Measurements from ENCODE around the gene LRRC46.
A peak's percentile ranks its signal among the peaks of the same experiment; 100 is the strongest.

Gene LRRC46

DNA sequence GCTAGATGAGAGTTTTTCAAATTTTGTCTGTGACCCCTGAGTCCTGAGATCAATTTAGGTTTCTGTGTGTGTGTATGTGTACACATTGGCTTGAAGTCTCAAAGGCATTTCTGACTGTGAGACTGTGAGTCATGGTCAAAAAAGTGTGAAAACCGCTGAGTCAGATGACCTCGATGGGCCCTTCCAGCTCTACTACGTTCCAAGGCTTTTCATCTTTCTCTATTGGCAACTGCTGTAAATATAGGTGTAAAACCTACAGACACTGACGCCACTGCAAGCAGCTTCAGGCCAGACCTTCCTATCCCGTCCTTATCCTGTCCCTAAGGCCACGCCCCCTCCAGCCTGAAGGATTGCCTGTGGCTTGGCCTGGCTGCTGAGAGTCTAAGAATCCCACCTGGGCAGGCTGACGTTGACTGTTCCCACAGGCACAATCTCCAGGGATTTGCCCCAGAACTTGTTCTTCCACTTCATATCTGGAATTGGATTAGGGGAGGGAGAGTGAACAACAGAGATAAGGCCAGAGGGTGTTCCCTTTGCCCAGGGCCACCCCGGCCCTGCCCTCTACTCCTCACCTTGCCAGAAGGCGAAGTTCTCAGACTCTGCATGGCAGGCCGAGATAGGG lies 21.2 kb upstream of the LRRC46 start:
- DNase-seq (ENCODE audit: low read depth), result no peak

DNA sequence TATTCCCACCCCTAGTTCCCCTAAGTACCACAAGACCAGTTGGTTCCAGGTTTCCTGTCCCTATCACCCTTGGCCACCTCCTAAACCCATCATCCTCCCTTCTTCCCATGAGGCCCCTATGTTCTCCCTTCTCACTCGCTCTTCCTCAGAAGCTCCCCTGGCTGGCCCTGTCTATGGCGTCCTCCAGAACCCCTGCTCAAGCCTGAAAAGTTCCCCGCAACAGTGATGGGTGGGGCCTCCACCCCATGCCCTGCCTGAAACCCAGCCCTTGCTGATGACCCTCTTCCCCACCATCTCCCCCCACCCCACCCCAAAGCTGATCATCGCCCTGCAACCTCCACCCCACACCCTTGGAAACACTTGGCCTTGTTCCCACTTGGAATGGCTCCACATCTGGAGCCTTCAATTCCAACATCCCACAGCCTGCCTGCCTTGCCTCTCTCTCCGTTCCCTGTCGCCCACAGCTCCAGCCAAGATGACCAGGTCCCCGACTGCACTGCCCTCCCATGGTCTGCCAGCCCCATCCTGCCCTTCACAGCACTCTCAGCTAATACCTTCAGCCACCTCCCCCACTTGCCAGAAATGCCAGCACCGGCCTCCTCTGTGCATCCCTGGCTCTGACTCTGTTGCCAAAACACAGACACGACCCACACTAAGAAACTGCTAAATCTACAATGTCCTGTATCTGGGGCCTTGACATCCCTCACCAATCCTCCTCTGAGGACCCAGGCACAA lies 20.4 kb upstream of the LRRC46 start:
- no peak for DNase-seq (ENCODE audit: low read depth)

DNA sequence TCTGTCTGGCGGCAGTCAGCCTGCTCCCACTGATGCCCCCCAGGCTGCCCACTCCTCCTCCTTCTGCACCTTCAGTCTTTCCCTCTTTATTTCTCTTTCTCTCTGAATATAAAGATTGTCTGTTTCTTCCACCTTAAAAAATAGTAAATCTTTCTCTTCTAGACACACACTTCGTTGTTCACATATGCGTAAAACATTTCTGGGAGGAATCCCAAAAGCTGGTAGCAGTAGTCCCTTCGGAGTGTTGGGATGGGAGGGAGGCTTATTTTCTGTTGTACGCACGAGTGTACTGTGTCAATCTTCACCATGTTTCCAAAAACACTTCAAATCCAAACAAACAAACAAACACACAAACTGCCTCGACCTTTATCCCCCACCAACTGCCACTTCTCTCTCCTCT lies 19.8 kb upstream of the LRRC46 start:
- no peak for DNase-seq (ENCODE audit: low read depth)

- no peak for DNase-seq (ENCODE audit: low read depth)
Measured at GRCh38 chr17:47812146-47812920, 19.1 kb upstream of the LRRC46 start.

GRCh38 chr17:47813077-47813476 lies 18.4 kb upstream of the LRRC46 start:
- no peak for DNase-seq (ENCODE audit: low read depth)

DNA sequence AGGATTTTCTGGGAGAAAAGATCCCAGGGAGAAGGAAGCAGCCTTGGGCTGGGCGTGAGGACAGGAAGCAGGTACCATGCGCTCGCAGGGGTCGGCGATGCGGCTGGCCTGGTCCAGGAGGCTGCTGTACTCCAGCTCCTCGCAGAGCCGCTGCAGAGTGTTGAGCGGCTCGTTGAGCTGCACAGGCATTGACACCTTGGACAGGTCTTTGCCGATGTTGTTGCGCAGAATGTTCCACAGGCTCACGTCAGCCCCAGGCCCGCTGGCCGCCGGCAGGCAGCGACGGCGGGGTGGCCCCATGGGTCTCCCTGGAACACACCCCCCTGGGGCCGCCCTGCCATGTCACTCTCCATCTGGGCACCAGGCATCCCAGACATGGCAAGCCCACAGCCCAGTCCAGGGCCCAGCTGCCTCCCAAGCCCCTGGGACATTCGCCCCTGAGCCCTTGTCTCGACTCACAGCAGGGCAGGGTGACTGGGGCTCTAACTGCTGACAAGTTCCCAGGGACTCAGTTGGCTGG lies 17.9 kb upstream of the LRRC46 start:
- no peak for DNase-seq (ENCODE audit: low read depth)

DNA sequence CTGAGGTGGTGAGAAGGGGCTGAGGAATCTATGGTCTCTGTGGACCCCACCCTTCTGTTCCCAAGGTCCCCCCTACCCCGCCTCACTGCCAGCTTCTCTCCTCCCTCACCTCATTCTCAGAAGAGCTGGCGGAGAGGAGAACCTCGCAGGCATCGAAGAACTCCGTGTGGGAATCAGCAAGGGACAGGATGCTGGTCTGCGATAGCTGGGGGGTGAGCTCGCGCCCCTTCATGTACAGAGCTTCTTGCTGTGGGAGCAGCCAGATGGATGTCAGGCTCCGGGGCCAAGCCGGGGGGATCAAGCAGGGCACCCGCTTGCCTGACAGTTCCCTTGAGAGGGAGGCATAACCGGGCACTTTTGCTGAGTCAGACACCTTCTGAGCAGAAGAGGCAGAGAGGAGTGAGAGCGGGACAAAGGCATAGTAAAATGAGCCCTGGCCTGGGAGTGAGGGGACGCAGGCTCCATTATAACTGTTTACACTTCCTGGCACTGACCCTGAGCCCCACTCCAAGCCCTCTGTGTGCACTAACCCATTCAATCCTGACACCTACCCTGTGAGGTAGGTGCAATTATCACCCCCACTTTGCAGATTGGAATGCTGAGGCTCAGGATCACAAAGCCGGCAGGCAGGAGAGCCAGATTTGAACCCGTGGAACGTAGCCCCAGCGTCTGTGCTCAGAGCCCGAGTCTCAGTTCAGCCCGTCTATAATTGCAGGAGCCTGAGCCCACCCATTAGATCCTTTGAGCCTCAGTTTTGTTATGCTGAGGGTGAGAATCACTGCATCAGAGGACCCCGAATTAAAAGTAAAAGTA lies 16.2 kb upstream of the LRRC46 start:
- no peak for DNase-seq (ENCODE audit: low read depth)

DNA sequence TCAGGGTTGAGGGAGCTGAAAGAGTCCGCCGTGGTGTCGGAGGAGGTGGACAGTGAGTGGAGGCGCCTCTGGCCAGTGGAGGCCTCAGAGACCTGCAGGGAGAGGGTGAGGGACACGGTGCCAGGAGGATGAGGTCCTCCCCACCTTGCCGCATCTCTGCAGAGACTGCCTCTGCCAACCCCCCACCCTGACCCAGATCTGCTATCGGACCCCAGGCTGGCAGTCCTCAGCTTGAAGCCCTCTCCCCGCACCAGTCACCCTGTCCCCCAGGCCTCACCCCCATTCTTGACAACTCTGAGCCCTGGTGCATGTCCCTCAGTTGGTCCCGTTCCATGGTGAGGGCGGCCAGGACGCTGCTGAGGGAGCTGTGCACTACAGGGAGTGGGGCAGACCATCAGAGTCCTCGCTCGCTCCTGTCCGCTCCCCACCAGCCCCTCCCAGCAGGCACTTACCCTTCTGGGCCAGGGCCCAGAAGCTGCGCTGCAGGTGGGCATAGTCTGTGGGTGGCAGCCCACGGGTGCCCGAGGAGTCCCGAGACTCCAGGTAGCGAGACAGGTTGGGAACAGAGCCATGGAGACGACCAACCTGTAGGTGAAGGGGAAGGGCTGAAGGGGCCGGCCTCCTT lies 15.2 kb upstream of the LRRC46 start:
- no peak for DNase-seq (ENCODE audit: low read depth)

GRCh38 chr17:47816947-47817346 lies 14.5 kb upstream of the LRRC46 start:
- DNase-seq (ENCODE audit: low read depth), result no peak

DNA sequence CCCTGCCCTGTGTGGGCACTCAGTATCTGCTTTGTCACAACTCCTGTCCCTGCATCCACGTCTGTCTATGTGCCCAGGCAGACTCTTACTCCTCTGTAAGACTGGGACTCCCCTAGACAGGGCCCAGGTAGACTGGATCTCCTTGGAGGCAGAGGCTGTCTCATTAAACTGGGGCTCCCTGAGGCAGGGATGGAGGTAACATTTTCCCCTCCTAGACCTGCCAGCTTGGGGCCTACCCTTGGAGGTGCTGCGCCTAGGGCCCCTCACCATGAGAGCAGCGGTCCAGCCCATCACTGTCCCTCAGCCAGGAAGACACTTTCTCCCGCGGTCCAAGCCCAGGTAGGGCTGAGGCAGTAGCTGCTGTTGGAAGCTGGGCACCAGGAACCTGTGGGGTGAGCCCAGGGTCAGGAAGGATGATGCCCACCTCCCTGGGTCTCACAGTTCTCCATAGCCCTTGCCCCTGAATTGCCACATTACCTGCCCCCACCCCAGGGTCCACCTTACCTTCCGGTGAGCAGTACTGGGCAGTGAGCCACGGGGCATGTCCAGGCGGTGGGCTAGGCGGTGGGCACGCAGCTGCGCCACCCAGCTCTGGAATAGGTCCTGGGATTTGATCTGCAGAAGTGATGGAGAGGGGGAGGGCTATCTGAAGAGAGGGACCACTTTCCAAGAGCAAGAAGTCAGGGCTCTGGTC lies 13.3 kb upstream of the LRRC46 start:
- no peak for DNase-seq (ENCODE audit: low read depth)

- no peak for DNase-seq (ENCODE audit: low read depth)
Measured at GRCh38 chr17:47819475-47819874, 12.0 kb upstream of the LRRC46 start.

DNA sequence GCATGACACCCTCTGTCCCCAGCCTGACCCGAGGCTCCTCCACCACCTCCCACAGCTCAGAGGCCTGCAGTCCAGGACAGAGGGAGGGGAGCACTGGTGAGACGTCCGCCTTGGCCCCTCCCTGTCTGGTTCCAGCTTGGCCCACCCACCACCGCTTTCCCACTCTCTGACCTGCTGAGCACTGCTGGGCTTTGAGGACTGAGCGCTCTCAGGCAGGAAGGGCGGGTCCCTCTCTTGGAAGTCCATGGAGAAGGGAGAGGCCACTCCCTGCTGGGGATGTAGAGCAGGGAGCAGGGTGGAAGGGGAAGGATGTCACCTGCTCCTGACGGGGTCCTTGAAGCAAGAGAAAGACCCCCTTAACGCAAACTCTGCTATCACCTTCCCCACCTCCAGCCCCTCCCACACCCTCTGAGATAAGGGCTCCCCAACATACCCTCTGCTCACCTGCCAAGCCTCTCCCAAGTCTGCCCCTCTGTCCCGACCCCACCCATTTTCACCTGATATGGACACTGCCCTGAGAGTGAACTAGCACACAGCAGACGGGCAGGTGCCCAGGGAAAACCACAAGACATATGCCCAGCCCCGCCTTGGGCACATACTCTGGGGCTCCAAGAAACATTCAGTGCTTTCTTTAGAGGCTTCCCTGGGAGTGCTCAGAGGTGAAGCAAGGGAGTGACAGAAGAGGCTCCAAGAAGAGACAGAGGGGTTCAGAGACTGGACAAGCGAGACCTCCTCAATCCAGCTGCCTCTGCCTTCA lies 11.3 kb upstream of the LRRC46 start:
- DNase-seq (ENCODE audit: low read depth), result no peak

DNA sequence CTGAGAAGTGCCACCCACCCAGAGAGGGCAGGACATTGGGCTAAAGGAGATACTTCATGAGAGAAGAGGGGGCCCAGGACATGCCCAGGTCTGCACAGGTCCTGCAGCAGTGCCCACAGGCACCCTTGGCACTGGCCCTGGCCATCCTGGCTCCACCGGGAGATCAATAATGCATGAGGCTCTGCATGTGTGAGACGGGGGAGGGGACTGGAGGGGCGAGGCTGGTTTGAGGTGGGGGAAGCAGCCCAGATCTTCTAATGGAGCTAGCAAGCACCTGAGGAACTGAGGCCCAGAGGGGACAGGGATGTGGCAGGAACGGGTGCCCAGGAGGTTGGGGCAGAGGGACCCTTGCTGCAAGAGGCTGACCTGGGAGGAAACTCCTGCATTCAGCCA lies 10.4 kb upstream of the LRRC46 start:
- DNase-seq (ENCODE audit: low read depth), result no peak

DNA sequence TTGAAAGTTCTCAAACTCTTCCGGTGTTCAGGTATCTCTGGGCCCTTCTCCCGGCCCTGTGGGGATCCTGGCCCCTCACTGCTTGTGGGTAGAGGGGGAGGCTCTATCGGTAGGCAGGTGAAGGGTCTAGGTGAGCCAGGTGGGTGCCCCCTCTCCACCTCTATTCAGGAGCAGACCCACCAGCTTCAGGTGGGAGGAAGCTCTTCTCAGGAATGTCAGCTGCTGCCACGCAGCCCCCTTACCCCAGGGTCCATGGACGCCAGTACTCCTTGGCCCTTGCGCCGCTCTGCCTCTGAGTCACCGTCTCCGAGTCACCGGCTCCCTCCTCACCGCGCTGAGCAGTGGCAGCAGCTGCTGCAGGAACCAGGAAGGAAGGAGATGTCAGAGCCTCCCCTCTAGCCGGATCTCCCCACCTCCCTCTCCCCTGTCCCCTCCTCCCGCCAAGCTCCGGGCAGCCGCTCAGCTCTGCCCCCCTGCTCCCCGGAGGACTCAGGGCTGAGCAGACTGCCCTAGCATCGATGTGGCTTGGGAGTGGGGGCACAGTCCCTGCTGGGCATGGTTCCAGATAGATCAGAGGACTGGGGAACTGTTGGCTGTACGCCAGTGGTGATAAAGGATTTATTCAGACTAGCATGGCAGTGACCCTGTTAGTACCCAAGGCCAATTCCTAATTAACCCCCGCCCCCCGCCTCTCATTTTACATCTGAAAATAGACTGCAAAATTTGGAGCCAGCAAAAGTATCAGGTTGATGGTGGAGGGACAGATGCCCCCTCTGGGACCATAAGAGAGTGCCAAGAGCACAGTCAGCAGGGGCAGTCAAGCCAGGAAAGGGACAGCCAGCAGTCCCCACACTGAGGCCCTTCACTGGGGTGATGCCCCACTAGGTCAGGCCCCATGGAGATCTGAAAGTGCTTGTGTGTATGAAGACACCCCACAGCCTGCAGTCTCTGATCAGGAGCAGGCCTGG lies 9.8 kb upstream of the LRRC46 start, which contains the start of gene OSBPL7:
Gene OSBPL7 (minus strand): TSS at position 371 of the 968 bp plus-strand sequence. CDS start 1,516 bp downstream, outside the sequence.
- peak; percentile 67 for DNase-seq (ENCODE audit: low read depth)

GRCh38 chr17:47822785-47823184 lies 8.7 kb upstream of the LRRC46 start:
- DNase-seq (ENCODE audit: low read depth), result no peak

GRCh38 chr17:47823519-47823918 lies 8.0 kb upstream of the LRRC46 start:
- DNase-seq (ENCODE audit: low read depth), result no peak

- peak; percentile 47 for DNase-seq (ENCODE audit: low read depth)
Measured at GRCh38 chr17:47829870-47830269, 1.6 kb upstream of the LRRC46 start.

- no peak for DNase-seq (ENCODE audit: low read depth)
Measured at GRCh38 chr17:47830396-47831002, 971 bp upstream of the LRRC46 start.

Data from activated gamma-delta T cell treated with anti-CD3 and anti-CD28 coated beads, Interleukin-2, amount 50 U/mL, for 16 hours (primary cell).